Activated CD4-positive, alpha-beta T cell treated with anti-CD3 and anti-CD28 coated beads, Interleukin-2, amount 10 ng/mL, durations not matched to agents 7 days and 5 days (primary cell): ENCODE measurements around the gene MANSC1. TPM values are rescaled to one million over a fixed set of nuclear protein-coding genes. Genes with fewer than 3 reads are reported as not detected.

Source experiments
- CTCF ChIA-PET: fragments of 350-600 bp; sonication (Branson Sonifier 250); formaldehyde crosslinking; loops from one replicate; lab custom pipeline; 2021; ENCODE audit warnings: antibody characterized with exemption; lab: Charles Lee
- POLR2A ChIA-PET: fragments of 350-600 bp; sonication (Branson Sonifier 250); formaldehyde crosslinking; loops from one replicate; lab custom pipeline; 2021; ENCODE audit warnings: antibody characterized with exemption; lab: Charles Lee
- DNase-seq: peaks from one replicate; pipeline ENCODE4 v3.0.0-alpha.2; 2020
- H3K27ac Mint-ChIP-seq: one replicate; pipeline ENCODE4 v1.8.0; 2021; ENCODE audit warnings: mild to moderate bottlenecking, moderate library complexity, mixed read lengths
- H3K27me3 Mint-ChIP-seq: one replicate; pipeline ENCODE4 v1.8.0; 2021; ENCODE audit warnings: mixed read lengths
- H3K36me3 Mint-ChIP-seq: one replicate; pipeline ENCODE4 v1.8.0; 2021; ENCODE audit warnings: low read depth, mixed read lengths
- H3K4me1 Mint-ChIP-seq: one replicate; pipeline ENCODE4 v1.8.0; 2021; ENCODE audit warnings: mixed read lengths
- H3K4me3 Mint-ChIP-seq: one replicate; pipeline ENCODE4 v1.8.0; 2021; ENCODE audit warnings: mild to moderate bottlenecking, moderate library complexity, mixed read lengths
- H3K9me3 Mint-ChIP-seq: one replicate; pipeline ENCODE4 v1.8.0; 2021; ENCODE audit warnings: mixed read lengths
- total RNA-seq, 2 experiments: library from RNA; stranded (reverse); gene quantifications; one replicate each; pipeline ENCODE4 v1.2.3, GENCODE V29; 2021

MANSC1 gene
- under 1 TPM; 0.25 to 0.27 TPM for total RNA-seq

- DNase-seq = peak; percentile 58
- H3K9me3 Mint-ChIP-seq = no peaks in the 10 kb centered on the region
- no peaks in the 10 kb centered on the region for H3K36me3 Mint-ChIP-seq
- peak within 1 kb of the TSS; percentile 55 for H3K27ac Mint-ChIP-seq
- peaks cover 21% of the 10 kb centered on the region for H3K4me1 Mint-ChIP-seq
- peak within 1 kb of the TSS; percentile 66 for H3K4me3 Mint-ChIP-seq
- ChIA-PET CTCF (interaction anchor here (0.6 to 1.1 kb wide), 8 partner anchors 8 to 388 kb away, joined by 3 to 4 read pairs (median 3); no protein-coding TSS in a partner anchor), POLR2A (no interaction called here)
- H3K27me3 Mint-ChIP-seq = peaks cover 1% of the 10 kb centered on the region
Measured at GRCh38 chr12:12349711-12350665, at the start of gene MANSC1. Gene MANSC1, minus strand, starts transcription at chr12:12350242. Its CDS starts 6,928 bp downstream, at chr12:12343314.

- ChIA-PET CTCF (no interaction called here), POLR2A (no interaction called here)
- H3K27ac Mint-ChIP-seq = no peak overlapping the region
- DNase-seq = no peak
- H3K36me3 Mint-ChIP-seq = peaks cover 28% of the 10 kb centered on the region
- no peak overlapping the region for H3K4me3 Mint-ChIP-seq
- H3K4me1 Mint-ChIP-seq = peaks cover 22% of the 10 kb centered on the region
- H3K27me3 Mint-ChIP-seq = no peaks in the 10 kb centered on the region
- peaks cover 5% of the 10 kb centered on the region for H3K9me3 Mint-ChIP-seq
Measured at GRCh38 chr12:12399161-12399560, 49.1 kb upstream of the MANSC1 start.

DNA sequence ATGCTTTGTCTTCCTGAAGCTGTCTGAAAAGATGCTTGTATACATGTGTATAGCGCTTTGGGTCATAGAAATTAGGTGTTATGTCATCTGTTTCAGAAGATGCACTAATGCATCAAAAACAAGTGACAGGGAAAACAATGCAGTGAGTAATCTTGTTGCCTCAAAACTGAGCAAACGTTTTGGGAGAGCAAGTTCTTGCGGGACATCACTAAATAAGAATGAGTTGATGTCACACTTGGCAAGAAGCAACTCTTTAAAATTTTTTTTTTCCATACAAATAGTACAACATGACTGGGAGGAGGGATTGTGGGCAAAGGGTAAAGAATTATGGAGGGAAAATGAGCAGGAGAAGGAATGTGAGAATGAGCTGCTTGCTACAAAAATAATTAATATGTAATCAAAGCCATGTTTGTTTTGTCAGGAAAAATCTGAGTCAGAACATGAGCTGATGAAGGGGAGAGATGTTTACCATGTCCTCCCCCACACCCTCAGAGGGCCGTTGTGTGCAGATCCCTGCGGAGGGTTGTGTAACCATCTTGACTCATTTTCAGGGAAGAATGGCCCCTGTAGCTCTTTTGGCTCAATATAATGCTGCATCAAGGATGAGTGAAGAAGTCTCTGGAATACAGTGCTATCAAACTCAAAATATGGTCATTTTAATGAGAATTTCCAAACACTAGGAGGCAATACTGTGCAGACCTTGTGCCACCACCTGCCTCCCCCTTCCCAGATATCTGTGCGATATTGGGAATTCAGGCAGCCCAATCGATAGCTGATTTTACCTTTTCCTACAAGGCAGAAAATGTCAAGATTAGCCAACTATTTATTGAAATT is 48.2 kb upstream of the MANSC1 start:
- no peak for DNase-seq
- no peak overlapping the region for H3K27ac Mint-ChIP-seq
- H3K36me3 Mint-ChIP-seq = peaks cover 23% of the 10 kb centered on the region
- H3K4me1 Mint-ChIP-seq = peaks cover 14% of the 10 kb centered on the region
- H3K27me3 Mint-ChIP-seq = no peaks in the 10 kb centered on the region
- ChIA-PET CTCF (interaction anchor here (0.9 to 1.7 kb wide), 3 partner anchors 12 to 21 kb away, joined by 4 to 5 read pairs (median 4); no protein-coding TSS in a partner anchor), POLR2A (no interaction called here)
- peaks cover 5% of the 10 kb centered on the region for H3K9me3 Mint-ChIP-seq
- H3K4me3 Mint-ChIP-seq = no peak overlapping the region

DNA sequence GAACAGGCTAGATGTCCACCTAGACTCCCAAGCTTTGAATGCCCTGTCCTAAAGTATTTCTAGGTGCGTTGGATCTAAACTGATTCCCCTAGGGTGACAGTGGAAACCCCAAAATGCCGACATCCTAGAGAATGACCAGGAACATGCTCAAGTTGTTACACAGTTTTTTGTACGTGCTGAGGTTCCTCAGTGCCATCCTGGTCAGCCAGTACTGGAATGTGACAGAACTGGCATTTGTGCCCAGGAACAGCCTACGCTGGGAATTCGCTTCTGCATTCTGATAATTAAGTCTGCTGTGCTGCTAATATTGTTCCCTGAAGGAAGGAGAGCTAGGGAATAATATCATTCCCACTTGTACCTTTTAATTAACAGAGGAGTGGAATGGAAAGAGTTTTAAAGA is 47.1 kb upstream of the MANSC1 start:
- H3K27me3 Mint-ChIP-seq = no peaks in the 10 kb centered on the region
- CTCF ChIA-PET = interaction anchor here (0.9 to 1.7 kb wide), 4 partner anchors 11 to 194 kb away, joined by 3 to 5 read pairs (median 4); no protein-coding TSS in a partner anchor
- peaks cover 10% of the 10 kb centered on the region for H3K4me1 Mint-ChIP-seq
- H3K4me3 Mint-ChIP-seq = no peak overlapping the region
- DNase-seq = no peak
- POLR2A ChIA-PET = no interaction called here
- H3K9me3 Mint-ChIP-seq = peaks cover 4% of the 10 kb centered on the region
- no peak overlapping the region for H3K27ac Mint-ChIP-seq
- peaks cover 21% of the 10 kb centered on the region for H3K36me3 Mint-ChIP-seq

GRCh38 chr12:12396694-12397093 is 46.7 kb upstream of the MANSC1 start:
- Mint-ChIP-seq H3K27me3 (no peaks in the 10 kb centered on the region), H3K36me3 (peaks cover 20% of the 10 kb centered on the region), H3K4me3 (no peak overlapping the region), H3K9me3 (peaks cover 2% of the 10 kb centered on the region), H3K4me1 (peaks cover 10% of the 10 kb centered on the region), H3K27ac (no peak overlapping the region)
- POLR2A ChIA-PET = no interaction called here
- CTCF ChIA-PET = interaction anchor here (1.2 kb wide), 1 partner anchor 195 kb away, joined by 3 read pairs; no protein-coding TSS in a partner anchor
- DNase-seq = no peak

DNA sequence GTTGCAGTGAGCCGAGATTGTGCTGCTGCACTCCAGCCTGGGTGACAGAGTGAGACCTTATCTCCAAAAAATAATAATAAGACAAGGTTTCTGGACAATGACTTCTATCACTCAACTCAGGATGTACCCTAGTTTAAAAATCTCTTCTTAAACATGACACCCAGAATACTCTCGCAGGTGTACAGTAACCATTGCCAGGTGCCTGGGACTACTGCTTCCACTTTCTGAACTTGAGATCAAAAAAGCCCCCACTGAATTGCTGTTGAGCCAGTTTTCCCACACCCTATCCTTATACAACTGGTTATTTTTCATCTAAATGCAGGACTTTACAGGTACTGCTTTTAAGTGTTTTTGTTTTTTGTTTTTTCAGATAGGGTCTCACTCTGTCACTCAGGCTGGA is 43.1 kb upstream of the MANSC1 start:
- CTCF ChIA-PET = interaction anchor here (0.6 to 3.7 kb wide), 3 partner anchors 10 to 451 kb away, joined by 3 to 16 read pairs (median 3); no protein-coding TSS in a partner anchor

GRCh38 chr12:12392413-12392812 is 42.4 kb upstream of the MANSC1 start:
- Mint-ChIP-seq H3K27me3 (no peaks in the 10 kb centered on the region), H3K9me3 (no peaks in the 10 kb centered on the region), H3K36me3 (peaks cover 34% of the 10 kb centered on the region), H3K4me1 (peaks cover 19% of the 10 kb centered on the region), H3K27ac (no peak overlapping the region), H3K4me3 (no peak overlapping the region)
- DNase-seq = no peak
- ChIA-PET CTCF (interaction anchor here (0.9 to 3.7 kb wide), 2 partner anchors 11 to 15 kb away, joined by 3 to 16 read pairs; no protein-coding TSS in a partner anchor), POLR2A (no interaction called here)

More for the DNA sequence above, 43.1 kb upstream of the MANSC1 start:
- POLR2A ChIA-PET = no interaction called here
- Mint-ChIP-seq H3K27ac (no peak overlapping the region), H3K36me3 (peaks cover 29% of the 10 kb centered on the region), H3K4me3 (no peak overlapping the region), H3K27me3 (no peaks in the 10 kb centered on the region), H3K9me3 (no peaks in the 10 kb centered on the region), H3K4me1 (peaks cover 13% of the 10 kb centered on the region)
- DNase-seq = no peak

DNA sequence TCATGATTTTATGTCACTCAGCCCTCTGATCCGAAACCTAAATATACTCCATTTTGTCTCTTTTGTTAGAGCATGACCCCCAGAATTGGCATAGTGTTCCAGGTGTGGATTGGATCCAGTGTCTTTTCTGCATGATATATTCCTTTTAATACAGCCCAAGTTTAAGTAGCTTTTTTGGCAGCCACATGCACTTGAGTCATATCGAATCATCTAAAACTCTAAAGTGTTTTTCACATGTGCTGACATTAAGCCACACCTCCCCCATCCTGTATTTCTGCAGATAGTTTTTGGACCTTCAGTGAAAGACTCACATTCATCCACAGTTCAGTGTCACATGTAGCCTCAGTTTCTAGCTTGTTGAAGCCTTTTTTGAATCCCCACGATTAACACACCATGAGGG is 37.5 kb upstream of the MANSC1 start:
- Mint-ChIP-seq H3K36me3 (peaks cover 50% of the 10 kb centered on the region), H3K27me3 (no peaks in the 10 kb centered on the region), H3K9me3 (peaks cover 8% of the 10 kb centered on the region), H3K27ac (no peak overlapping the region), H3K4me3 (no peak overlapping the region), H3K4me1 (peaks cover 49% of the 10 kb centered on the region)
- CTCF ChIA-PET = interaction anchor here (1.3 to 1.8 kb wide), 2 partner anchors 10 to 350 kb away, joined by 3 to 5 read pairs; no protein-coding TSS in a partner anchor
- DNase-seq = no peak
- POLR2A ChIA-PET = interaction anchor here (0.7 kb wide), 1 partner anchor 47 kb away, joined by 3 read pairs; no protein-coding TSS in a partner anchor

DNA sequence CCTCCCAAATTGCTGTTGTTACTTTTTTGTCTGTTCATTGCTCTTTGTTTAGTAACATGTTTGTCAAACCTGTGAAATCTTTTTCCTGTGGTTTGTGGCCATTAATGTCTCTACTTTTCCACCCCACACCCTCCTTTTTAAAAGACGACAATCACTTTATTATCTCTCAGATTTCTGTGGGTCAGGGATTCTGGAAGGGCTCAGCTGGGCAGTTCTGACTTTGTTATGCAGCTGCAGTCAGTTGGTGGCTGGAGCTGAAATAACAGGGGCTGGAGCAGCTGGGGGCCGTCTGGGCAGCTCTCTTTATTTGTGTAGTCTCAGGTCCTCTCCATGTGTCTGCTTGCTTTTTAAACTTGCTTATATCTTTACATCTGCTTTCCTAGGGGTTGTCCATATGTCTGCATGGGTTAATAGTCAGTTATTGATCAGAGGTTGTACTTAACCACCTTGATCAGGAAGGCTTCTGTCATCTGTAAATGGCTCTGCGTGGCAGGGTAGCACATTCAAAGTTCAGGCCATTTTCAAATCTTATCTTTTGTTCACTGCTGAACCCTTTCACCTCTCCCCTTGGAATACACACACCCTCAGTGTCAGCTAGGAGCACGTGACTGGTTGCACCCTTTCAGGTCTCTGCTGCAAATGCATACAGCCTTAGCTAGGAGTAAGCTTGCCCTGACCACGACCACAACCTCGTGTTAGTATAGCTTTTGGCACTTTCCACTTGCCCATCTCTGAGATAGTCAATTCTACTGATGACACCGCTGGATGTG is 34.7 kb upstream of the MANSC1 start:
- peak overlapping the region; percentile 15 for H3K4me3 Mint-ChIP-seq
- ChIA-PET POLR2A (interaction anchor here (1.0 kb wide), 1 partner anchor 17 kb away, joined by 4 read pairs; no protein-coding TSS in a partner anchor), CTCF (interaction anchor here (0.6 to 2.0 kb wide), 10 partner anchors 9 to 204 kb away, joined by 3 to 8 read pairs (median 4); no protein-coding TSS in a partner anchor)
- H3K9me3 Mint-ChIP-seq = peaks cover 19% of the 10 kb centered on the region
- DNase-seq = peak; percentile 82
- H3K27ac Mint-ChIP-seq = peak overlapping the region; percentile 91
- peaks cover 54% of the 10 kb centered on the region for H3K36me3 Mint-ChIP-seq
- no peaks in the 10 kb centered on the region for H3K27me3 Mint-ChIP-seq
- H3K4me1 Mint-ChIP-seq = peaks cover 67% of the 10 kb centered on the region

DNA sequence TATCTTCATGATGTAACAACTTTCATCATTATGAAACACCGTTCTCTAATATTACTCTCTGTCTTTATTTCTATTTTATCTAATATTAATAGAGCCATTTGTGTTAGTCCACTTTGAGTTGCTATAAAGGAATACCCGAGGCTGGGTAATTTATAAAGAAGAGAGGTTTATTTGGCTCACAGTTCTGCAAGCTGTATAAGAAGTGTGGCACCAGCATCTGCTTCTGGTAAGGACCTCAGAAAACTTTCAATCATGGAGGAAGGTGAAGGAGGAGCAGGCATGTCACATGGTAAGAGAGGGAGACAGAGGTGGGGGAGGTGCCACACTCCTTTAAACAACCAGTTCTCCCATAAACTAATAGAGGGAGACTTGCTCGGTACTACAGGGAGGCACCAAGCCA is 31.9 kb upstream of the MANSC1 start:
- ChIA-PET POLR2A (no interaction called here), CTCF (no interaction called here)
- Mint-ChIP-seq H3K27ac (no peak overlapping the region), H3K4me1 (peaks cover 76% of the 10 kb centered on the region), H3K27me3 (no peaks in the 10 kb centered on the region), H3K36me3 (peaks cover 55% of the 10 kb centered on the region), H3K9me3 (peaks cover 19% of the 10 kb centered on the region), H3K4me3 (no peak overlapping the region)
- DNase-seq = no peak

DNA sequence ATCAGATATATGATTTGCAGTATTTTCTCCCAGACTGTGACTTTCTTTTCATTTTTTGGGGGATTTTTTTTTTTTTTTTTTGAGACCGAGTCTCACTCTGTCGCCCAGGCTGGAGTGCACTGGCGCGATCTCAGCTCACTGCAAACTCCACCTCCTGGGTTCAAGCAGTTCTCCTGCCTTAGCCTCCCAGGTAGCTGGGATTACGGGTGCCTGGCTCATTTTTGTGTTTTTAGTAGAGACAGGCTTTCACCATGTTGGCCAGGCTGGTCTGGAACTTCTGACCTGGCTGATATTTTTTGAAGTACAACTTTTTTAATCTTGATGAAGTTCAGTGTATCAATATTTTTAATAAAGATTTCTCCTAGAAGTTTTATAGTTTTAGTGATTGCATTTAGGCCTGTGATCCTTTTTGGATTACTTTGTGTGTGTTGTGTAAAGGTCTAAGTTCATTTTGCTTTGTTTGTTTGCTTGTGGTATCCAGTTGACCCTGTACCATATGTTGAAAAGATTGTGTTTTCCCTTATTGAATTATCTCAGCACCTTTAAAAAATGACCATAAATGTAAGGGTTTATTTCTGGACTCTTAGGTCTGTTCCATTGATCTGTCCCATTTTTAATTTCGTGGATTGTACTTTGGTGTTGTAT is 31.0 kb upstream of the MANSC1 start:
- H3K4me1 Mint-ChIP-seq = peaks cover 80% of the 10 kb centered on the region
- POLR2A ChIA-PET = no interaction called here
- H3K27ac Mint-ChIP-seq = peak overlapping the region; percentile 61
- no peak overlapping the region for H3K4me3 Mint-ChIP-seq
- no peaks in the 10 kb centered on the region for H3K27me3 Mint-ChIP-seq
- H3K9me3 Mint-ChIP-seq = peaks cover 19% of the 10 kb centered on the region
- CTCF ChIA-PET = no interaction called here
- H3K36me3 Mint-ChIP-seq = peaks cover 56% of the 10 kb centered on the region
- no peak for DNase-seq
